Suprapubic skin (tissue), 4 donors: Measurements from ENCODE around the gene EPB41L1. TPM values are rescaled to one million over a fixed set of nuclear protein-coding genes. Genes with fewer than 3 reads are reported as not detected.

Experiments used
- DNase-seq, 2 donors: peaks; one replicate each; pipeline ENCODE4 v3.0.0-alpha.2; 2019; ENCODE audit warnings: low spot score in 2 of 2
- H3K27ac ChIP-seq: fragments of 200-600 bp; sonication (generic); one replicate; pipeline ENCODE4 v1.5.1; 2019
- H3K27me3 ChIP-seq: fragments of 200-600 bp; sonication (generic); one replicate; pipeline ENCODE4 v1.5.1; 2019
- H3K36me3 ChIP-seq: fragments of 200-600 bp; sonication (generic); one replicate; pipeline ENCODE4 v1.5.1; 2019
- H3K4me1 ChIP-seq: fragments of 200-600 bp; sonication (generic); one replicate; pipeline ENCODE4 v1.5.1; 2019
- H3K4me3 ChIP-seq: fragments of 200-600 bp; sonication (generic); one replicate; pipeline ENCODE4 v1.5.1; 2019; ENCODE audit warnings: mild to moderate bottlenecking
- H3K9me3 ChIP-seq: fragments of 200-600 bp; sonication (generic); one replicate; pipeline ENCODE4 v1.5.1; 2019
- EP300 ChIP-seq: sonication (generic); formaldehyde crosslinking; IDR thresholded peaks from one replicate; pipeline ENCODE4 v1.6.1; 2017; ENCODE audit warnings: antibody characterized with exemption
- POLR2A ChIP-seq, 2 donors: fragments of 450-650 bp; IDR thresholded peaks; one replicate each; pipeline ENCODE4 v1.6.1; 2017; ENCODE audit warnings: antibody characterized with exemption in 2 of 2, mild to moderate bottlenecking in 2 of 2, moderate library complexity in 2 of 2
- POLR2AphosphoS5 ChIP-seq, 3 donors: sonication (generic); formaldehyde crosslinking; IDR thresholded peaks; one replicate each; pipeline ENCODE4 v1.6.1; 2017; ENCODE audit warnings: antibody characterized with exemption in 3 of 3
- WGBS: methylation state at CpG from one replicate; pipeline ENCODE4 v1.1.5; 2018; 5-methylcytosine and 5-hydroxymethylcytosine counted together
- total RNA-seq, 4 donors: library from RNA; depleted of rRNA; stranded (reverse); fragments of >200 nt; gene quantifications; one replicate each; pipeline ENCODE4 v1.1.0, GENCODE V29; 2016
- TF ChIP-seq, protein P1 (sequence below), 2 donors: fragments of 200-600 bp in 1 of 2; fragments of 450-650 bp in 1 of 2; sonication (generic) in 1 of 2; IDR thresholded peaks; one replicate each; pipeline ENCODE4 v1.5.1; 2016 to 2019; ENCODE audit warnings: antibody characterized with exemption in 2 of 2, mild to moderate bottlenecking in 1 of 2, moderate library complexity in 1 of 2

Gene EPB41L1
- total RNA-seq, 4 donors from 2014 or later: 14.3 to 27.9 (median 21.4) TPM

GRCh38 chr20:36162272-36162966 is 7.9 kb downstream of the EPB41L1 start:
- TF ChIP-seq, protein P1, sequence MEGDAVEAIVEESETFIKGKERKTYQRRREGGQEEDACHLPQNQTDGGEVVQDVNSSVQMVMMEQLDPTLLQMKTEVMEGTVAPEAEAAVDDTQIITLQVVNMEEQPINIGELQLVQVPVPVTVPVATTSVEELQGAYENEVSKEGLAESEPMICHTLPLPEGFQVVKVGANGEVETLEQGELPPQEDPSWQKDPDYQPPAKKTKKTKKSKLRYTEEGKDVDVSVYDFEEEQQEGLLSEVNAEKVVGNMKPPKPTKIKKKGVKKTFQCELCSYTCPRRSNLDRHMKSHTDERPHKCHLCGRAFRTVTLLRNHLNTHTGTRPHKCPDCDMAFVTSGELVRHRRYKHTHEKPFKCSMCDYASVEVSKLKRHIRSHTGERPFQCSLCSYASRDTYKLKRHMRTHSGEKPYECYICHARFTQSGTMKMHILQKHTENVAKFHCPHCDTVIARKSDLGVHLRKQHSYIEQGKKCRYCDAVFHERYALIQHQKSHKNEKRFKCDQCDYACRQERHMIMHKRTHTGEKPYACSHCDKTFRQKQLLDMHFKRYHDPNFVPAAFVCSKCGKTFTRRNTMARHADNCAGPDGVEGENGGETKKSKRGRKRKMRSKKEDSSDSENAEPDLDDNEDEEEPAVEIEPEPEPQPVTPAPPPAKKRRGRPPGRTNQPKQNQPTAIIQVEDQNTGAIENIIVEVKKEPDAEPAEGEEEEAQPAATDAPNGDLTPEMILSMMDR (IDR thresholded peaks at IDR 0.05): no peak
- TF ChIP-seq POLR2AphosphoS5 (IDR thresholded peaks at IDR 0.05): no peak
- TF ChIP-seq POLR2A (IDR thresholded peaks at IDR 0.05): no peak
- no peak for TF ChIP-seq EP300
- DNase-seq: no peak
- WGBS: 58% methylated on average over 14 of the region's 14 CpGs

GRCh38 chr20:36167902-36168503 is 13.5 kb downstream of the EPB41L1 start:
- TF ChIP-seq, protein P1 (IDR thresholded peaks at IDR 0.05): no peak
- TF ChIP-seq EP300: no peak
- TF ChIP-seq POLR2AphosphoS5 (IDR thresholded peaks at IDR 0.05): no peak
- no peak for TF ChIP-seq POLR2A (IDR thresholded peaks at IDR 0.05)
- WGBS: 88% methylated on average over 4 of the region's 4 CpGs
- no peak overlapping the region for H3K27ac ChIP-seq

More at GRCh38 chr20:36162272-36162966, 7.9 kb downstream of the EPB41L1 start:
- Histone ChIP-seq H3K4me1 (peaks cover 5% of the 10 kb centered on the region), H3K27me3 (no peaks in the 10 kb centered on the region), H3K9me3 (no peaks in the 10 kb centered on the region), H3K27ac (no peak overlapping the region), H3K36me3 (no peaks in the 10 kb centered on the region), H3K4me3 (no peak overlapping the region)

GRCh38 chr20:36170542-36171215 is 16.1 kb downstream of the EPB41L1 start:
- Histone ChIP-seq H3K9me3 (no peaks in the 10 kb centered on the region), H3K4me1 (no peaks in the 10 kb centered on the region), H3K27me3 (no peaks in the 10 kb centered on the region), H3K27ac (no peak overlapping the region), H3K36me3 (peaks cover 4% of the 10 kb centered on the region), H3K4me3 (no peak overlapping the region)
- TF ChIP-seq POLR2AphosphoS5 (IDR thresholded peaks at IDR 0.05): no peak
- no peak for TF ChIP-seq POLR2A (IDR thresholded peaks at IDR 0.05)
- no peak for TF ChIP-seq EP300
- TF ChIP-seq, protein P1 (IDR thresholded peaks at IDR 0.05): no peak
- 79% methylated on average over 10 of the region's 10 CpGs for WGBS
- no peak for DNase-seq

More at GRCh38 chr20:36167902-36168503, 13.5 kb downstream of the EPB41L1 start:
- H3K4me1 ChIP-seq: no peaks in the 10 kb centered on the region
- no peaks in the 10 kb centered on the region for H3K27me3 ChIP-seq
- H3K4me3 ChIP-seq: no peak overlapping the region
- DNase-seq: no peak
- H3K36me3 ChIP-seq: no peaks in the 10 kb centered on the region
- H3K9me3 ChIP-seq: no peaks in the 10 kb centered on the region

GRCh38 chr20:36173451-36173933 is 19.0 kb downstream of the EPB41L1 start:
- Histone ChIP-seq H3K4me1 (no peaks in the 10 kb centered on the region), H3K27me3 (no peaks in the 10 kb centered on the region), H3K36me3 (peaks cover 17% of the 10 kb centered on the region), H3K27ac (no peak overlapping the region), H3K9me3 (no peaks in the 10 kb centered on the region), H3K4me3 (no peak overlapping the region)
- WGBS: 49% methylated on average over 11 of the region's 11 CpGs
- TF ChIP-seq EP300 (no peak), POLR2A (IDR thresholded peaks at IDR 0.05) (no peak), POLR2AphosphoS5 (IDR thresholded peaks at IDR 0.05) (no peak)
- TF ChIP-seq, protein P1 (IDR thresholded peaks at IDR 0.05): no peak
- no peak for DNase-seq

DNA sequence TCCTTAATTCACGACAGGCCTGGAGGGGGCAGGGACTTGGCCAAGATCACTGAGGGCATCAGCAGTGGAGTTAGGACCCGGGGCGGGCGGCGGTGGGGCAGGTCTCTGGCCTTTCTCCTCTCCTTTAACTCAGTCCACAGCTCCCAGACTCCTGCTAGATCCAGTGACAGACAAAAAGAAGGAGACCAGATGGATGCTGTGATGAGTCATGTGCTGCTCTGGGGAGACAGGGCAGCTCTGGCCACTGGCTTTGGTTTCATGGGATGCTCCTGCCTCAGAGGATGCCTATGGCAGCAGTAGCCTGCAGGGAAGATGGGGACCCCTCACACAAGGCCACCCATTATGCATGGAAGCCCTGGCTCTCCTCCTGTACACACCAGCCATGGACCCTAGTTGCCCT is 20.5 kb downstream of the EPB41L1 start:
- Histone ChIP-seq H3K36me3 (peaks cover 17% of the 10 kb centered on the region), H3K27me3 (no peaks in the 10 kb centered on the region), H3K9me3 (no peaks in the 10 kb centered on the region), H3K4me3 (no peak overlapping the region), H3K4me1 (no peaks in the 10 kb centered on the region), H3K27ac (no peak overlapping the region)
- 95% methylated on average over 5 of the region's 5 CpGs for WGBS
- DNase-seq: no peak
- TF ChIP-seq, protein P1 (IDR thresholded peaks at IDR 0.05): no peak
- TF ChIP-seq POLR2AphosphoS5 (IDR thresholded peaks at IDR 0.05) (no peak), POLR2A (IDR thresholded peaks at IDR 0.05) (no peak), EP300 (no peak)
